Epithelial cell of prostate (primary cell): ENCODE results near the gene KLHL29.

ENCODE experiments used
- DNase-seq: peaks from one replicate; pipeline ENCODE4 v3.0.0-alpha.2; 2011; ENCODE audit warnings: low read depth, low spot score
- H3K27ac ChIP-seq: fragments of 450-650 bp; 2 replicates; pipeline ENCODE4 v1.5.1; 2017; ENCODE audit warnings: mild to moderate bottlenecking

The KLHL29 gene

GRCh38 chr2:23694058-23695045 is 309.4 kb downstream of the KLHL29 start:
- DNase-seq = no peak
- no peak overlapping the region for H3K27ac ChIP-seq

- DNase-seq = no peak
- no peak overlapping the region for H3K27ac ChIP-seq
Observed at GRCh38 chr2:23695214-23695889, 310.4 kb downstream of the KLHL29 start.

- H3K27ac ChIP-seq = no peak overlapping the region
- DNase-seq = no peak
Observed at GRCh38 chr2:23695890-23696751, 311.1 kb downstream of the KLHL29 start.

GRCh38 chr2:23696752-23697045 is 311.7 kb downstream of the KLHL29 start:
- no peak overlapping the region for H3K27ac ChIP-seq
- no peak for DNase-seq

GRCh38 chr2:23697256-23698075 is 312.5 kb downstream of the KLHL29 start:
- no peak overlapping the region for H3K27ac ChIP-seq
- DNase-seq = no peak

- DNase-seq = no peak
- no peak overlapping the region for H3K27ac ChIP-seq
Observed at GRCh38 chr2:23698116-23698693, 313.2 kb downstream of the KLHL29 start.

- no peak for DNase-seq
- no peak overlapping the region for H3K27ac ChIP-seq
Observed at GRCh38 chr2:23698721-23699579, 314.0 kb downstream of the KLHL29 start.

- no peak overlapping the region for H3K27ac ChIP-seq
- DNase-seq = no peak
Observed at GRCh38 chr2:23699580-23699925, 314.6 kb downstream of the KLHL29 start.

GRCh38 chr2:23700627-23701026 is 315.6 kb downstream of the KLHL29 start:
- no peak overlapping the region for H3K27ac ChIP-seq
- no peak for DNase-seq

GRCh38 chr2:23703037-23703582 is 318.1 kb downstream of the KLHL29 start:
- DNase-seq = no peak

GRCh38 chr2:23703583-23704385 is 318.8 kb downstream of the KLHL29 start:
- no peak overlapping the region for H3K27ac ChIP-seq
- no peak for DNase-seq

More at GRCh38 chr2:23703037-23703582, 318.1 kb downstream of the KLHL29 start:
- H3K27ac ChIP-seq = no peak overlapping the region

GRCh38 chr2:23705771-23706612 is 321.0 kb downstream of the KLHL29 start:
- H3K27ac ChIP-seq = no peak overlapping the region
- DNase-seq = no peak

- no peak for DNase-seq
- no peak overlapping the region for H3K27ac ChIP-seq
Observed at GRCh38 chr2:23706613-23707078, 321.7 kb downstream of the KLHL29 start.

GRCh38 chr2:23707096-23707495 is 322.1 kb downstream of the KLHL29 start:
- no peak for DNase-seq
- no peak overlapping the region for H3K27ac ChIP-seq

GRCh38 chr2:23708771-23709170 is 323.8 kb downstream of the KLHL29 start:
- no peak overlapping the region for H3K27ac ChIP-seq
- DNase-seq = no peak

- DNase-seq = no peak
- no peak overlapping the region for H3K27ac ChIP-seq
Observed at GRCh38 chr2:23709311-23709710, 324.3 kb downstream of the KLHL29 start.
